SU-DHL-6 (cell line): ENCODE measurements around the gene ACTC1.

ENCODE experiments used
- CTCF ChIP-seq: fragments of 200-600 bp; sonication (generic); IDR thresholded peaks from one replicate; pipeline ENCODE4 v1.5.1; 2017; ENCODE audit warnings: antibody characterized with exemption, mild to moderate bottlenecking, low read length, moderate library complexity; ENCODE audit not compliant: insufficient read depth, poor library complexity, severe bottlenecking
- EZH2phosphoT487 ChIP-seq: fragments of 200-600 bp; sonication (generic), shearing (Covaris generic); conservative IDR thresholded peaks from 2 replicates; pipeline ENCODE4 v1.6.1; 2018; ENCODE audit warnings: mild to moderate bottlenecking, antibody characterized with exemption, low read length, moderate library complexity, mixed read lengths

- TF ChIP-seq CTCF (no peak), EZH2phosphoT487 (no peak)
Measured at GRCh38 chr15:34760909-34761308, 34.4 kb downstream of the ACTC1 start.
